Jurkat, Clone E6-1 (cell line): Measurements from ENCODE around the gene SETD1A.
A peak's percentile ranks its signal among the peaks of the same experiment; 100 is the strongest.
"Not testable (repeated sequence)": the region's sequence is repeated elsewhere in the genome, so short reads cannot be mapped to it uniquely, and the experiment has no call there.

Experiments
- DNase-seq: peaks from one replicate; pipeline ENCODE4 v3.0.0-alpha.2; 2011; ENCODE audit warnings: low read depth, low spot score
- H3K4me3 ChIP-seq: 2 replicates; pipeline ENCODE4 v1.5.1; 2011; ENCODE audit warnings: mild to moderate bottlenecking, low read length, control low read depth, moderate library complexity

Gene SETD1A

GRCh38 chr16:31007684-31008083 lies 50.1 kb downstream of the SETD1A start:
- no peak overlapping the region for H3K4me3 ChIP-seq
- no peak for DNase-seq

- H3K4me3 ChIP-seq = no peak overlapping the region
- no peak for DNase-seq
Measured at GRCh38 chr16:31008149-31008548, 50.6 kb downstream of the SETD1A start.

DNA sequence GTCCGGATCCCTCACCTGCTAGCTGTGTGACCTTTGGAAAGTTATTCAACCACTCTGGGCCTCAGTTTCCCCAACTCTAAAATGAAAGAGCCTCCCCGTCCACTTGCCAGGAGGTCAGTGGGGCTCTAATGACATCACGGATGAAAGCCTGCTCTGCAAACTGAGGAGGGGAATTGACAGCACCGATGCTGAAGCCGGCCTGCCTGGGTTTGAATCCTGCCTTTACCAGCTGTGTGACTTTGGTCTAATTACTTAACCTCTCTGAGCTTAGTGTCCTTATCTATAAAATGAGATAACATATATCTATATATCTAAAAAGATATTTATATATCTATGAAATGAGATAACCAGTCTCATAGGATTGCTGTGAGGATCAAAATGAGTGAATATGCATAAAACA lies 51.0 kb downstream of the SETD1A start:
- no peak overlapping the region for H3K4me3 ChIP-seq
- DNase-seq = no peak

DNA sequence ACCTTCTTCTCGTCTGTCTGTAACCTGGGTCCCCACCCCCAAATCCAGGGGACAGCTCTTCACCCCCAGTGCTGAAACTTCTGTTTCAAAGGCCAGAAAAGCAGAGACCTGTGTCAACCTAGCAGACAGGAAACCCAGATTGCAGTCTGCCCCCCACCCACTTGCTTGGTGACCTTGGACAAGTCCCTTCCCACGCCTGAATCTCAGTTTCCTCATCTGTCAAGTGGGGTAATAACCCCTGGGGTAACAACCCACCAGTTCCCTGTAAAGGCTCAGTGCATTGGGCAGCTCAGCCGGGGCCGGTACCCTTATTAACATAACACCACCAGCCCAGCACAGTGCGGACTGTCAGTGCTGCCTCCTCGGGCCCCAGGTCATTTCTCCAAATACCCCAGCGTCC lies 51.6 kb downstream of the SETD1A start:
- H3K4me3 ChIP-seq = no peak overlapping the region
- DNase-seq = no peak

DNA sequence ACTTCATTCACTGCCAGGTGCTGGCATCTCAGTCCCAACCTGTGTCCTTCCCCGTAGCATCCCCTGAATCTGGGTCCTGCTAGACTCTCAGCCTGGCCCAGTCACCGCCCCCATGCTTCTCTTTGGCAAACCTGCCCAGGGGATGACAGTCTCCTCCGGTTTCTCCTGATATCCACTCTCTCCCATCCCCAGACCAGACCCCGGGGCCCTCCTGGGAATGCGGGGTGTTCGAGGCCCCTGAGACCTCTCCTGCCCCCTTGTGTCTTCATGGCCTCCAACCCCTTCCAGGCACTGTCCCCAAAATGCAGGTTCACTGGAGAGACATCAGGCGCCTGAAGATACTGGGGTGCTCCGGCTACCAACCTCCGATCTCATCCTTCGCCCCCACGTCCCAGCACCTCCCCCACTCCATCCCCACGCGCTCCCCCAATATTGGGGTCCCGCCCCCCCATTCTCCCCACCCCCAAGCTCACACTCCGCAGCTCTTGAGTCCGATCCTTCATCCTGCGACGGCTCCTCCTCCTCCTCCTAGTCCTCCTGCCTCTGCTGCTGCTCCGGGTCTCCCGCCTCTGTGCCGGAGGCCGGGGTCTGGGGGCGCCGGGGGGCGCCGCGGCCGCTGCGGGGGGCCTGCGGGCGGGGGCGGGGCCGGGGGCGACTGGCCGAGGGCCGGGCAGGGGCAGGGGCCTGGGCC lies 52.5 kb downstream of the SETD1A start:
- H3K4me3 ChIP-seq = no peak overlapping the region
- no peak for DNase-seq

GRCh38 chr16:31010585-31011325 lies 53.2 kb downstream of the SETD1A start, which contains the start of gene STX1B:
Gene STX1B (minus strand): TSS chr16:31010638. CDS start chr16:31010396, 242 bp downstream.
- peak within 1 kb of the TSS; percentile 22; the same call in 1 of the 2 replicates for H3K4me3 ChIP-seq
- DNase-seq = no peak

DNA sequence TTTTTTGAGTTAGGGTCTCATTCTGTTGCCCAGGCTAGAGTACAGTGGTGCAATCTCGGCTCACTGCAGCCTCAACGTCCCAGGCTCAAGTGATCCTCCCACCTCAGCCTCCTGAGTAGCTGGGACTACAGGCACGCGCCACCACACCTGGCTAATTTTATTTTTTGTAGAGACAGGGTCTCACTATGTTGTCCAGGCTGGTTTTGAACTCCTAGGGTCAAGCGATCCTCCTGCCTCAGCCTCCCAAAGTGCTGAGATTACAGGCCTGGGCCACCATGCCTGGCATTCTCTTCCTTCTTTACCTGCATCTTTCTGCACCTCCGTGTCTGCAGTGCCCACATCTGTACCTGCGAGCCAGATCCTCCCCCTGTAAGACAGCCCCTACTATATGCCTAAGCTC lies 54.3 kb downstream of the SETD1A start:
- DNase-seq, H3K4me3 ChIP-seq: not testable (repeated sequence)

DNA sequence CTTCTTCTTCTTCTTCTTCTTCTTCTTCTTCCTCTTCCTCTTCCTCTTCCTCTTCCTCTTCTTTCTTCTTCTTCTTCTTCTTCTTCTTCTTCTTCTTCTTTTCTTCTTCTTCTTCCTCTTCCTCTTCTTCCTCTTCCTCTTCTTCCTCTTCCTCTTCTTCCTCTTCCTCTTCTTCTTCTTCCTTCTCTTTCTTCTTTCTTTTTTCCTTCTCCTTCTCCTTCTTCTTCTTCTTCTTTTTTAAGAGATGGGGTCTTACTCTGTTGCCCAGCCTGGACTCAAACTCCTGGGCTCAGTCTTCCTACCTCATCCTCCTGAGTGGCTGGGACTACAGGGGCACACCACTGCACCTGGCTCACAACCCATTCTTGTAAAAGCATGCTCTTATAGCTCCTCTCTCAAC lies 55.7 kb downstream of the SETD1A start:
- H3K4me3 ChIP-seq, DNase-seq: not testable (repeated sequence)

- no peak overlapping the region for H3K4me3 ChIP-seq
- no peak for DNase-seq
Measured at GRCh38 chr16:31016018-31016417, 58.5 kb downstream of the SETD1A start.

DNA sequence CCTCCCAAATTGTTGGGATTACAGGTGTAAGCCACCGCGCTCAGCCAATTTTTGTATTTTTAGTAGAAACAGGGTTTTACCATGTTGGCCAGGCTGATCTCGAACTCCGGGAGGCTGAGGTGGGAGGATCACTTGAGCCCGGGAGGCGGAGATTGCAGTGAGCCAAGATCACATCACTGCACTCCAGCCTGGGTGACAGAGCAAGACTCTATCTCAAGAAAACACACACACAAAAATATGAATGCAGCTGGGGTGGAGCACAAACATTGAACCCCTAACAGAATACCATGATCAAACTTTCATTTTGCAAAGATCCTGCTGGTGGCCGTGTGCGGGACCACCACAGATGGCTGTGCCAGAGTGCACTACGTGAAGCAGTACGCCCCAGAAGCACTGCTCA lies 60.2 kb downstream of the SETD1A start:
- H3K4me3 ChIP-seq, DNase-seq: not testable (repeated sequence)

- no peak overlapping the region for H3K4me3 ChIP-seq
- DNase-seq = no peak
Measured at GRCh38 chr16:31020536-31020935, 63.0 kb downstream of the SETD1A start.

GRCh38 chr16:31022544-31023251 lies 65.1 kb downstream of the SETD1A start:
- no peak overlapping the region for H3K4me3 ChIP-seq
- no peak for DNase-seq

- no peak overlapping the region for H3K4me3 ChIP-seq
- no peak for DNase-seq
Measured at GRCh38 chr16:31023252-31023602, 65.7 kb downstream of the SETD1A start.

- H3K4me3 ChIP-seq = no peak overlapping the region
- DNase-seq = no peak
Measured at GRCh38 chr16:31023627-31024226, 66.2 kb downstream of the SETD1A start.

DNA sequence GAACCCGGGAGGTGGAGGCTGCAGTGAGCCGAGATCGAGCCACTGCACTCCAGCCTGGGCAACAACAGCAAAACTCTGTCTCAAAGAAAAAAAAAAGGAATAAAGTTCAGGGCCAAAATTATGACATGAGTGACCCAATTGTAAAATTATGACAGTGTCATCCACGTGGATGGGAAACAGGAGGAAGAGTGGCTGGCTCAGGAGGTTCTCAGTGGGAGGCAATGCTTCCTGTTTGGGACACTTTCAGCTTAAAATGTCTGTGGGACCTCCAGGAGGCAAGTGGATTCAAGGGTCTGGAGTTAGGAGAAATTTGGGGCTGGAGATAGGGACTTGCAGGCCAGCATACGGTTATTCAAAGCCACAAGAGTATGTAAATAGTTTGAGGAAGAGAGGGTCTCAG lies 67.8 kb downstream of the SETD1A start:
- no peak overlapping the region for H3K4me3 ChIP-seq
- DNase-seq = no peak

- DNase-seq = no peak
Measured at GRCh38 chr16:31029272-31029671, 71.7 kb downstream of the SETD1A start.

GRCh38 chr16:31031276-31031675 lies 73.7 kb downstream of the SETD1A start:
- H3K4me3 ChIP-seq = no peak overlapping the region
- DNase-seq = no peak

More at GRCh38 chr16:31029272-31029671, 71.7 kb downstream of the SETD1A start:
- no peak overlapping the region for H3K4me3 ChIP-seq

GRCh38 chr16:31032736-31033708 lies 75.5 kb downstream of the SETD1A start, which contains the start of gene STX4:
Gene STX4 (plus strand): TSS chr16:31033558. CDS start chr16:31033806, 248 bp downstream.
- peak; percentile 94 for DNase-seq
- H3K4me3 ChIP-seq = peak within 1 kb of the TSS; percentile 94
